Neural crest cell (in vitro differentiated cells): ENCODE results near the gene ZNF540. TPM values are rescaled to one million over a fixed set of nuclear protein-coding genes. Genes with fewer than 3 reads are reported as not detected.
"Not testable (repeated sequence)": the region's sequence is repeated elsewhere in the genome, so short reads cannot be mapped to it uniquely, and the experiment has no call there.

Experiments used
- DNase-seq: peaks from one replicate; pipeline ENCODE4 v3.0.0; 2021; ENCODE audit warnings: low read depth, mixed read lengths, low spot score
- H3K27ac Mint-ChIP-seq: one replicate; pipeline ENCODE4 v1.8.0; 2021; ENCODE audit warnings: mild to moderate bottlenecking, mixed read lengths; ENCODE audit not compliant: unreplicated experiment
- H3K27me3 Mint-ChIP-seq: 2 replicates; pipeline ENCODE4 v1.8.0; 2021; ENCODE audit warnings: low read depth, mild to moderate bottlenecking, mixed read lengths
- H3K36me3 Mint-ChIP-seq: 2 replicates; pipeline ENCODE4 v1.8.0; 2021; ENCODE audit warnings: low read depth, mild to moderate bottlenecking, mixed read lengths
- H3K4me1 Mint-ChIP-seq: 2 replicates; pipeline ENCODE4 v1.8.0; 2021; ENCODE audit warnings: mixed read lengths
- H3K4me3 Mint-ChIP-seq: one replicate; pipeline ENCODE4 v1.8.0; 2021; ENCODE audit warnings: mild to moderate bottlenecking, mixed read lengths
- H3K9me3 Mint-ChIP-seq: 2 replicates; pipeline ENCODE4 v1.8.0; 2021; ENCODE audit warnings: mixed read lengths
- total RNA-seq: library from RNA; stranded (reverse); gene quantifications from 2 replicates; pipeline ENCODE4 v1.2.1, GENCODE V29; 2021
- TF ChIP-seq, protein P1 (sequence below): fragments of 200-600 bp; sonication (generic); conservative IDR thresholded peaks from 2 replicates; pipeline ENCODE4 v1.5.0; 2021; ENCODE audit warnings: antibody characterized with exemption, mild to moderate bottlenecking

Gene ZNF540
- total RNA-seq, 1 donor from 2014 or later, result 1.3 TPM

DNA sequence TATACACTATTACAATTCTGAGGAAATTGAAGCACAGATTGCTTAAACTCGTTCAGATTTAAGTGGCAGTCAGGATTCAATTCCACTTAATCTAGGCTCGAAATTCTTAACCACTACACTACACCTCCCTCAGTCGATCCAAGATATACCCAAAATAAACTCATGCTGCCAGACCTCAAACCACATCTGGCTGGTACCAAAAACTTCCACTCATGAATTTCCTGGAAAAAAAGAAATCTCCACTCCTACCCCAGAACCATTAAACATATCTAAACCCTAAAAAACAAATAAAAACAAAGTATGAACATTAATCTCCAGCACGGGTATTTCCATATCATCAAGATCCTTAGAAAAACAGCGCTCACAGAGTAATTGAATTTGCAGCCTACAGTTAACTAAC lies 59.4 kb downstream of the ZNF540 start:
- H3K27ac Mint-ChIP-seq, result peak overlapping the region; percentile 98
- no peak for DNase-seq
- H3K4me1 Mint-ChIP-seq, result peaks cover 34% of the 10 kb centered on the region
- H3K4me3 Mint-ChIP-seq, result peak overlapping the region; percentile 93
- TF ChIP-seq, protein P1, sequence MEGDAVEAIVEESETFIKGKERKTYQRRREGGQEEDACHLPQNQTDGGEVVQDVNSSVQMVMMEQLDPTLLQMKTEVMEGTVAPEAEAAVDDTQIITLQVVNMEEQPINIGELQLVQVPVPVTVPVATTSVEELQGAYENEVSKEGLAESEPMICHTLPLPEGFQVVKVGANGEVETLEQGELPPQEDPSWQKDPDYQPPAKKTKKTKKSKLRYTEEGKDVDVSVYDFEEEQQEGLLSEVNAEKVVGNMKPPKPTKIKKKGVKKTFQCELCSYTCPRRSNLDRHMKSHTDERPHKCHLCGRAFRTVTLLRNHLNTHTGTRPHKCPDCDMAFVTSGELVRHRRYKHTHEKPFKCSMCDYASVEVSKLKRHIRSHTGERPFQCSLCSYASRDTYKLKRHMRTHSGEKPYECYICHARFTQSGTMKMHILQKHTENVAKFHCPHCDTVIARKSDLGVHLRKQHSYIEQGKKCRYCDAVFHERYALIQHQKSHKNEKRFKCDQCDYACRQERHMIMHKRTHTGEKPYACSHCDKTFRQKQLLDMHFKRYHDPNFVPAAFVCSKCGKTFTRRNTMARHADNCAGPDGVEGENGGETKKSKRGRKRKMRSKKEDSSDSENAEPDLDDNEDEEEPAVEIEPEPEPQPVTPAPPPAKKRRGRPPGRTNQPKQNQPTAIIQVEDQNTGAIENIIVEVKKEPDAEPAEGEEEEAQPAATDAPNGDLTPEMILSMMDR, result no peak
- peaks cover 8% of the 10 kb centered on the region for H3K9me3 Mint-ChIP-seq
- H3K36me3 Mint-ChIP-seq, result peaks cover 40% of the 10 kb centered on the region
- no peaks in the 10 kb centered on the region for H3K27me3 Mint-ChIP-seq

DNA sequence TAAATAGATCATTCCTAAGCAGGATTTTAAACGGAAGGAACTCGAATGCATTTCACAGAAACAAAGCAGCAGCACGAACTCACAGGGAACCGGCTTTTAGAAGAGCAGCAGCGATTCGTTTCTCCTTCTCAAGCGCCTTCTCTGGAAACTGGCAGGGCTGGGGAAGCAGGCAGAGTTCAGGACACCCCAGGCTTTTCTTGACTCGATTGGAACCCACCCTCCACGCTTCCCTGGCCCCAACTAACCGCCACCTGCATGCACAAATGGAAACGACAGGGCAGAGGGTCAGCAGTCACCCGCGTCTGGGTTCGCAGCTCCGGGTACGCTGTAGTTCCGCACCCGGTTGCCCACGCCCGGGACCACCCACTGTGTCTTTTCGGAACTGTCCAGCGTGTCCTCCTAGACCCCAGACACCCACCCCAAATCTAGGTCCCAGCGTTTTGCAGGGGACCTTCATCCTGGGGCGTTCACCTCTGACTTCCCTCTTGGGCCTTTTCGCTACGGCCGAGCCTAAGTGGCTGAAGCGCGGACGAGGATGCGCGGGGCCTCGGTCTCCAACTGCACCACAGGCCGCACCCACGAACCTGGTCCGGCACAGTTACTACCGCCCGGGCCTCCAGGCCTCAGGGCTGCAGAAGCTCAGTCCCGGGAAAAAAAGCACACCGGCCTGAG lies 60.1 kb downstream of the ZNF540 start:
- H3K27ac Mint-ChIP-seq, result peak overlapping the region; percentile 98
- peak overlapping the region; percentile 93 for H3K4me3 Mint-ChIP-seq
- H3K36me3 Mint-ChIP-seq, result peaks cover 38% of the 10 kb centered on the region
- H3K4me1 Mint-ChIP-seq, result peaks cover 34% of the 10 kb centered on the region
- no peak for DNase-seq
- H3K27me3 Mint-ChIP-seq, result no peaks in the 10 kb centered on the region
- TF ChIP-seq, protein P1, result no peak
- H3K9me3 Mint-ChIP-seq, result peaks cover 8% of the 10 kb centered on the region

DNA sequence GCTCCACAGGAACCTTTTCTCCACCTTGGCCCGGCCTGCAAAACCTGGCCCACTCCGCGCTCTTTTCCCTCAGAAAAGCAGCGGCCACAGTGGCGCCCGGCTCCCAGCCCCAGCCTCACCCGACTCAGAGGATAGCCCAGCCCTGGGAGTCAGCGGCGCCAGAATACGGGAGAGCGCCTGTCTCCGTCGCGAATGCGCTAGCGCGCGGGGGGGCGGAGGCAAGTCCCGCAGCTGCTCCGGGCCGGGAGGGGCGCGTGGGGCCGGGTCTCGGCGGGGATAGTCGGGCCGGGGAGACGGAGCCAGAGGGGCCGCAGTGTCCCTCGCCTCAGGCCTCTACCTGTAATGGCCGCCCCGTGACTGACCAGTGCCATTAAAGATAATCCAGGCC lies 60.6 kb downstream of the ZNF540 start, which contains the start of gene ZFP30:
Gene ZFP30 (minus strand): TSS at position 165 of the 388 bp plus-strand sequence. CDS start 7,643 bp downstream, outside the sequence.
- Mint-ChIP-seq H3K27ac (peak within 1 kb of the TSS; percentile 98), H3K4me1 (peaks cover 34% of the 10 kb centered on the region), H3K9me3 (peaks cover 8% of the 10 kb centered on the region), H3K4me3 (peak within 1 kb of the TSS; percentile 93), H3K27me3 (no peaks in the 10 kb centered on the region), H3K36me3 (peaks cover 34% of the 10 kb centered on the region)
- TF ChIP-seq, protein P1, result no peak
- peak; percentile 84 for DNase-seq

DNA sequence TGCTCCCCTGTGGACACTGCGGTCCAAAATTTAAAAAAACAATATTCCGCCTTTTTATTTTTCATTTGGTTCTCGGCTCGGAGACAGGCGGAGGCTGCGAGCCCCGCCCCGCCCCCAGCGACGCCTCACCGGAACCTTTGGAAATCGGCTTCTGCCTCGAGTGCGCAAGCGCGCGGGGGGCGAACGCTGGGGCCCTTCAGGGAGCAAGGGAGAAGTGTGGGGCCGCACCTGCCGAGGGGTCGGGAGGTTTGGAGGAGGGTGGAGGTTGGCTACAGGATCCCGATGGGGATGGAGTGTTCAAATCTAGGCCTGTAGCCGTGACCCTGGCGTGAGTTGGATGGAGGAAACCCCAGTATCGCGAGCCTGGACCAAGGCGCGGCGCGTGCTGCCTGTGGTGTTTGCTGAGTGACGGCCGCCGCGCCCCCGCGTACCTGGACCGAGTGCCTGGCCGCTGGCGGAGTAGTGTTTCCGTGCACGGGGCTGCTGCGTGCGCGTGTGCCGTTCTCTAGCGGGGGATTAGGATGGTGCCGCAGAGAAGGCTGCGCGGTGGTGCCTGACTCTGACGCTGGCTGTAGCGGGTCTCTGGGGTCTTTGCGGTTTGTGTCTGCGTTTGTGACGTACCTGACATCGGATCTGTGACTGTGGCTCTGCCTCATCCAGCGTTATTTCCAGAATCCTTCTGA lies 61.2 kb downstream of the ZNF540 start:
- TF ChIP-seq, protein P1, result no peak
- H3K27ac Mint-ChIP-seq, result peak overlapping the region; percentile 98
- H3K36me3 Mint-ChIP-seq, result peaks cover 34% of the 10 kb centered on the region
- H3K9me3 Mint-ChIP-seq, result peaks cover 10% of the 10 kb centered on the region
- H3K4me1 Mint-ChIP-seq, result peaks cover 34% of the 10 kb centered on the region
- H3K4me3 Mint-ChIP-seq, result peak overlapping the region; percentile 93
- DNase-seq, result peak; percentile 71
- H3K27me3 Mint-ChIP-seq, result no peaks in the 10 kb centered on the region

DNA sequence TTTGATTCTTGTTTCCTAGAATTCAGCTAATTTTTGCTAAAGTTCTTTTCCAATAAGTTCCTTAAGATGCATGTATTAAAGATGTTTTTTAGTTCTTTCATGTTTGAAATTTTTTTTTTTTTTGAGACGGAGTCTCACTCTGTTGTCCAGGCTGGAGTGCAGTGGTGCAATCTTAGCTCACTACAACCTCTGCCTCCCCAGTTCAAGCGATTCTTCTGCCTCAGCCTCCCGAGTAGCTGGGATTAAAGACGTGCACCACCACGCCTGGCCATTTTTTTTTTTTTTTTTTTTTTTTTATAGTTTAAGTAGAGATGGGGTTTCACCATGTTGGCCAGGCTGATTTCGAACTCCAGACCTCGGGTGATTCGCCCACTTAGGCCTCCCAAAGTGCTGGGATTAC lies 62.5 kb downstream of the ZNF540 start:
- Mint-ChIP-seq H3K4me1 (peaks cover 34% of the 10 kb centered on the region), H3K4me3 (peak overlapping the region; percentile 93), H3K36me3 (peaks cover 33% of the 10 kb centered on the region), H3K9me3 (peaks cover 10% of the 10 kb centered on the region)
- DNase-seq, H3K27me3 Mint-ChIP-seq, H3K27ac Mint-ChIP-seq: not testable (repeated sequence)

Other genes with a start within 250 kb of the ZNF540 start
- 8.2 and 8.4 TPM in 2 replicates for gene ZNF527, start 223.8 kb upstream of the ZNF540 start, total RNA-seq
- 9.9 and 12.6 TPM in 2 replicates for gene ZNF569, start 127.4 kb upstream of the ZNF540 start, total RNA-seq
- 7.7 and 8.4 TPM in 2 replicates for gene ZNF570, start 125.5 kb upstream of the ZNF540 start, total RNA-seq
- gene ZNF793, start 87.9 kb upstream of the ZNF540 start, total RNA-seq, result 17.7 and 18.1 TPM in 2 replicates
- 5.3 and 6.2 TPM in 2 replicates for gene ZNF571, start 84 bp upstream of the ZNF540 start, total RNA-seq
- gene ZFP30, start 60.6 kb downstream of the ZNF540 start, total RNA-seq, result 31.8 TPM in 2 replicates
- gene ZNF607, start 124.9 kb downstream of the ZNF540 start, total RNA-seq, result 18.9 and 21.2 TPM in 2 replicates
- 16.1 and 16.7 TPM in 2 replicates for gene ZNF573, start 184.7 kb downstream of the ZNF540 start, total RNA-seq